A549 (cell line): Measurements from ENCODE around the gene RUNX2.

Source experiments
- CTCF ChIP-seq: fragments of >200 bp; sonication (Bioruptor Twin); formaldehyde crosslinking; IDR thresholded peaks from 3 replicates; pipeline ENCODE4 v1.5.1; 2016
- HES2 ChIP-seq: fragments of >200 bp; sonication (Bioruptor Twin); formaldehyde crosslinking; IDR thresholded peaks from 2 replicates; pipeline ENCODE4 v1.6.1; 2016
- JUN ChIP-seq, 2 experiments: fragments of >200 bp; sonication (Bioruptor Twin); formaldehyde crosslinking; IDR thresholded peaks; 2 replicates in 1 of 2; 3 replicates in 1 of 2; pipeline ENCODE4 v1.6.1; 2016 to 2017
- POLR2A ChIP-seq: IDR thresholded peaks from 2 replicates; pipeline ENCODE4 v1.6.1; 2012; ENCODE audit warnings: mild to moderate bottlenecking, low read length

GRCh38 chr6:45438151-45438550 lies 110.0 kb downstream of the RUNX2 start:
- TF ChIP-seq CTCF (no peak), POLR2A (no peak), HES2 (no peak), JUN (IDR thresholded peaks at IDR 0.05) (no peak)
